GM18951 (cell line): ENCODE results near the gene CEP104.
"Not testable (repeated sequence)": the region's sequence is repeated elsewhere in the genome, so short reads cannot be mapped to it uniquely, and the experiment has no call there.

Source experiments
- POLR2A ChIP-seq: IDR thresholded peaks from 4 replicates; pipeline ENCODE4 v1.6.1; 2011; ENCODE audit warnings: mild to moderate bottlenecking; ENCODE audit not compliant: insufficient read length, insufficient read depth; ENCODE audit errors: extremely low read depth
- in situ Hi-C: fragments of 300-500 bp; cut with MboI; formaldehyde crosslinking; loops from one replicate; pipeline ENCODE4 v1.12.0; 2022; ENCODE audit warnings: low sequenced_read_pairs, mixed read lengths, inconsistent platforms; ENCODE audit not compliant: unreplicated experiment

The CEP104 gene

DNA sequence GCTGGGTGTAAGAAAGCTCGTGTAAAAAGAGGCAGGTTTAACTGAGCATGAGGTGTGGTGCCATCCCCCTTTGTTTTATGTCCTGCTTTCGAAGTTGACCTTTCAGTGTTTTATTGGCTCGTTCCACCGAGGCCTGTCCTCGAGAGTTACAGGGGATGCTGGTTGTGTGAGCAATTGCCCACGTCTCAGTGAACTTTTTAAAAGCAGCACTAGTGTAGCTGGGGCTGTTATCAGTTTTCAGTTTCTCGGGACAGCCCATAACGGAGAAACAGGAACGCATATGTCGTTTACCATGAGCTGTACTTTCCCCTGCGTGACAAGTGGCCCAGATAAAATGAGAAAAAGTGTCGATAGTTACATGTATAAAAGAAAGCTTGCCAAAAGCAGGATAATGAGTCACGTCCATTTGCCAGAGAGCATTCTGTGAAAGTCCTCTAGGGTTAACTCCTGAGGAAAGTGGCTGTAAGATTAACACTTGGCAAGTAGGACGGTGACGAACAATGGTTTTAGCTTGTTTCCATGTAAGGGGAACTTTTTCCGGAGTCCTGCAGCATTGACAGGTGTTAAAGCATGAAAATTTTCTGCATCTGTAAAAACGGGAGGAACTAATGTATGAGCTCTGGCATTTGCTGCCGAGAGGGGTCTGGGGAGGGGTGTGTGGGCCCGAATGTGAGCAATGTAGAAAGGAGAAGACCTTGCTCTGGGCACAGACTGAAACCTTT, 52.9 kb downstream of the CEP104 start:
- TF ChIP-seq POLR2A: no peak
- in situ Hi-C loops: no loop called here

GRCh38 chr1:3800795-3801194, 56.2 kb downstream of the CEP104 start:
- in situ Hi-C loops: not testable (repeated sequence)

DNA sequence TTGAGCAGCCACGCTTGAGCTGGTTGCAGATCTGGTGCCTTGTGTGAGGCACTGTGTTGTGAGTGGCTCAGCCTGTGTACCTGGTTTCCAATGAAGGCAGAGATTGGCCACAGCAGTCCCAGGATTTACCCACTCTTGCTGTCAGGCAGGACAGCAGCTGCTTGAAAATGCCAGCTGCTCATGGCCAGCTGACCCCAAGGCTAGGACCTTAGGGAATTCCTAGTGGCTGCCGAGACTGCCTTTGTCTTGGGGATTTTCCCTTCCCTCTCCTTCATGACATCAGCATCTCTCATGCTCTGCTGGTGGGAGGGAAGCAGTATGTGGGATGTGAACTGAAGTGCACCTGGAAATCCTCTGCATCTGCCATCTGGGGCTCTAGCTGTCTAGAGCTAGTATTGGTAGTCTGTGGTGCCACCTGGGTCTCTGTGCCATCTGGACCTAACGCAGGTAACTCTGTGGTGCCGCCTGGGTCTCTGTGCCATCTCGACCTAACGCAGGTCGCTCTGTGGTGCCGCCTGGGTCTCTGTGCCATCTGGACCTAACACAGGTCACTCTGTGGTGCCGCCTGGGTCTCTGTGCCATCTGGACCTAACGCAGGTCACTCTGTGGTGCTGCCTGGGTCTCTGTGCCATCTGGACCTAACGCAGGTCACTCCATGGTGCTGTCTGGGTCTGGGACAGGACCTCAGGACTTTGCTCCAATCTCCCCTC, 56.9 kb downstream of the CEP104 start:
- in situ Hi-C loops: no loop called here
- no peak for TF ChIP-seq POLR2A

GRCh38 chr1:3796215-3797061, 60.6 kb downstream of the CEP104 start, which contains the start of gene LRRC47:
Gene LRRC47 (minus strand): TSS chr1:3796498. CDS start chr1:3796476, 22 bp downstream.
- peak; percentile 83 for TF ChIP-seq POLR2A

DNA sequence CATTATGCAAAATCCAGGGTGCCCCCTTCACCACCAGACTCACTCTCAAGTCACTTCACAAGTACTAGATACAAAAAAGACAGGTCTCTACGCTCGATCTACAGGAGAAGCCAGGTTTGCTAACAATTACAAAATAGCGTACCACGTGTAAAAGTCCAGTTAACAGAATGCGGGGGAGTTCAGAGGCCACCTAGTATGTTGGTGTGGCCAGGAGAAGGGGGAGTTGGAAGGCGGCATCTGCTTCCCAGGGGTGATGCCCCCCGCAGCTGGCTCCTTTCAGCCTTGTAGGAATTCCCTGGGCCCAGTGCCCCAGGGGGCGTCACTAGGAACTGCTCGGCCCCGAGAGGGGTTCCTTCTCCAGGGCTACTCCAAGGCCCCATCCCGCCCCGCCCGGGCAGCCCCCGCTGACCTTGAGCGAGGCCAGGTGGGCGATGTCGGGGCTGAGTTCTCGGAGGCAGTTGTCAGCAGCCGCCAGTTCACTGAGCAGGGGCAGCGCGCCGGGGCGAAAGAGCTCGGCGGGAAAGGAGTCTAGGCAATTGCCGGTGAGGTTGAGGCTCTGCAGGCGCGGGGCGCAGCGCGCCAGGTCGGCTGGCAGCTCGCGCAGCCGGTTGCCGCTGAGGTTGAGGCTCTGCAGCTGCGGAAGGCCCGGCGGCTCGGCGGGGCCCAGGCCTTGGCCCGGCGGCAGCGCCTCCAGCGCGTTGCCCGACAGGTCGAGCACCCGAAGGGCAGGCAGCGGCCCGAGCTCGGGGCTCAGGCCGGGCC, 61.4 kb downstream of the CEP104 start:
- in situ Hi-C loops: no loop called here
- TF ChIP-seq POLR2A: no peak

More at GRCh38 chr1:3796215-3797061, 60.6 kb downstream of the CEP104 start, which contains the start of gene LRRC47:
- in situ Hi-C loops: no loop called here

DNA sequence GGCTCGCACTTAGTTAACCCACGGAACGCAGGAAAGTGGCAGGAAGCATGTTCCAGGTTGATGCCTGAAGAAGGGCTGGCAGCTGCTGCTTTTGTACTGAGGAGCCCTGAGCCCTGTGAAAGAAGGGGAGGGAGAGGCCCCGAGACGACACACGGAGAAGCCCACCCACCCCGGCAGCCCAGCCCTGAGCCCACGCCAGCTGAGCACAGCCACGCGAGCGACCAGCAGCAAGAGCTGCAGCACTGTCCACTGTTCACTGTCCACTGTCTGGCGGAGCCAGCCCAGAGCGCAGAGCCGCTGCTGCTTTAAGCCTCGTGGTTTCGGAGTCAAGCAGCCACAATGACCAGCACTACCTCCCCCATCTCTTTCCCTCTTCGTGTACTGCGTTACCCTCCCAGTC, 66.1 kb downstream of the CEP104 start:
- in situ Hi-C loops: no loop called here
- TF ChIP-seq POLR2A: no peak

DNA sequence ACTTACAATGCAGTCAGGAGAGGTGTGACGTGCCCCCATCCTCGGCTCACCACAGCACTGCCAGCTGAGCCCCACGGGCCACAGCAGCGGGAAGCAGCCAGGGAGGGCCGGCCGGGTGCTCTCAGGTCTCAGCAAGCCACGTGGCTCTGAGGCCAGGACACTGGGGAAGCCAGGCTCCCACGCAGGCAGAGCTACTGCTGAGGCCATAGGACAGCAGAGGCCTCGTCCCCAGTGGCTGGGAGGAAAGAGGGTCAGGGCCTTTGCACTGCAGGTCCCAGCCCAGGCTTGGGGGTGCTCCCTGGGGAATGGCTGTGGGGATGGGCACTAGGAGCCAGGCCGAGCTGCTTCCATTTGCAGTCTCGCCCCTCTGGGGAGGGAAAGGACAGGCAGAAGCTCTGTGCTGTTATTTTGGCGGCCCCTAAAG, 66.5 kb downstream of the CEP104 start:
- in situ Hi-C loops: no loop called here
- no peak for TF ChIP-seq POLR2A

DNA sequence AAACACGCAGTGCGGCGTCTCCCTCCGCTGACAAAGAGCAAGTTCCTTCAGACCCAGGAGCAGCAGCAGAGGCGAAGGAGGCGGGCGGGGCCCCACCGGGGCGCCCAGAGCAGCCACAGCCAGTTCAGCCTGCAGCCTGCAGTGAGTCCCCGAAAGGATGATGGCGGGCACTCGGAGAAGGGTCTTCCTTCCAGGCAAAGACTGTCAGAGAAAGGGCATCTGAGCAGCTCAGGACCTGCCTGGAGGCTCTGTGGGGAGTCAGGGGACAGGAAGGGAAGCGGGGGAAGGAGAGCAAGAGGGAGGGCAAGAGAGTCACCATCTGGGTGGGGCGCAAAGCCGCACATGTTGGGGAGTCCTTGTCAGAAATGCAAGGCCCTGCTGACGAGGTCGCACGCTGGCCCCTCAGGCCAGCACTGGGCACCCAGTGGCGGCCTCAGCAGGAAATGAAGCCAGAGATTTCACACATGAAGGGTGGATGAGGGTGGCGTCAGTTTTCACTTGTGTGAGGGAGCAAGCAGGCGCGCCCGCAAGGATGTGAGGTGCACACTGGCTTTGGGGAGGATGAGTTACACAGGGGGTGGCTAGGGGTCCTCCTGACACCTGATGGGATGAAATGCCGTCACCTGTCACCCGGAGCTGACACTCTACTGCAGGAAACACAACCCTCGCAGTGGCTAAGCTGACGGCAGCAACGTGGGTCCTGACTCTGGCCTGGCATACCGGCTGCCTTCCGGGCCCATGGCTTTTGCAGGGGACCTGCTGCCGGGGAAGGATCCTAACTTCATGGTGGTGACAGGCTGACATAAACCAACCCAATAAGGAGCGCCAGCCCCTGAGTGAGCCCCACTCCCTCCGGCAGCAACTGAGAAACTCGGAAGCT, 67.3 kb downstream of the CEP104 start:
- in situ Hi-C loops: no loop called here
- TF ChIP-seq POLR2A: no peak

DNA sequence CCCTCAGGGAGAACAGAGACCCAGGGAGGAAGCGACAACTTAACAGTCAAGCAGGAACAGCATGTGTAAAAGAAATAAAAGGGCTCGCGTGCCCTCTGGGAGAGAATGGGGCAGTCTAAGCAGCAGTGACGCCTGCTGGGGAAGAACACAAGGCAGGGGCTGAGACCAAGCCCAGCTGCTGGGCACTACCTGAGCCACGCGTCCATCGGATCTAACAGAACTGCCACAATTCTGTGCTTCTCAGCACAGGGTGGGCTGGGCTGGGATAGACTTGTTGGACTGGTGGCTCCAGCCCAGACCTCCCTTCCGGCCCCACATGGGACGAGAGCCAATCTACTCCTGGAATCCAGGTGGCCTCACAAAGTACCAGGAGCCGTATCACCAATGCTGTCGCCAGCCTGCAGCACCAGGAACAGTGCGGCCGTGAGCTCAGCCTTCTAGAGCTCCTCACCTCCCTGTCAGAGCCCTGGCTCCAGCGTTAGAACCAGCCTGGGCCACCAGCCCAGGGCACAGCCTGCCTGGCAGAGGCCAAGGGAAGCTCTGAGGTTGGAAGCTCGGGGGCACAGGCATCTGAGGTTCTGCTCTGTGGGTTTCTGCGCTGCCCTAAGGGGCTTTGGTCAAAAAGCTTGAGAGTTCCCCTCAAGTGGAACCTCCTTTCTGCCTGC, 68.1 kb downstream of the CEP104 start:
- in situ Hi-C loops: no loop called here
- TF ChIP-seq POLR2A: no peak

- in situ Hi-C loops: no loop called here
- TF ChIP-seq POLR2A: no peak
Observed at GRCh38 chr1:3787745-3788605, 69.0 kb downstream of the CEP104 start.

GRCh38 chr1:3787349-3787715, 69.7 kb downstream of the CEP104 start:
- no peak for TF ChIP-seq POLR2A
- in situ Hi-C loops: no loop called here
